HEK293 (cell line): ENCODE results near the gene DCST2.

Experiments
- CTCF ChIA-PET: fragments of 350-600 bp; formaldehyde crosslinking; extraction: SDS; loops from one replicate; lab custom pipeline; 2021; ENCODE audit warnings: antibody characterized with exemption; lab: Yijun Ruan, JAX
- POLR2A ChIA-PET: fragments of 300-600 bp; formaldehyde crosslinking; extraction: SDS; loops from one replicate; lab custom pipeline; 2020; ENCODE audit warnings: antibody characterized with exemption, inconsistent platforms; lab: Yijun Ruan, JAX
- H3K27ac ChIP-seq: fragments of 200-500 bp; sonication (Bioruptor generic); 2 replicates; pipeline ENCODE4 v1.5.1; 2014; ENCODE audit warnings: low read depth, low read length, control low read depth, inconsistent platforms; ENCODE audit errors: extremely low read depth
- H3K36me3 ChIP-seq, 2 experiments: fragments of 200-500 bp in 1 of 2; sonication (Bioruptor generic) in 1 of 2; 1 replicate in 1 of 2; 2 replicates in 1 of 2; pipeline ENCODE4 v1.5.1; 2014 to 2017; ENCODE audit warnings: inconsistent platforms in 2 of 2, low read length in 2 of 2; ENCODE audit not compliant: control insufficient read depth in 2 of 2, insufficient read depth in 1 of 2
- H3K4me1 ChIP-seq: fragments of 200-500 bp; sonication (Bioruptor generic); 2 replicates; pipeline ENCODE4 v1.5.1; 2014; ENCODE audit warnings: mild to moderate bottlenecking, low read length, inconsistent platforms; ENCODE audit not compliant: control insufficient read depth, insufficient read depth
- H3K4me3 ChIP-seq: 2 replicates; pipeline ENCODE4 v1.5.1; 2011; ENCODE audit warnings: low read depth, mild to moderate bottlenecking, control low read depth, low read length, moderate library complexity
- H3K9me3 ChIP-seq: fragments of 200-500 bp; sonication (Bioruptor generic); 2 replicates; pipeline ENCODE4 v1.5.1; 2014; ENCODE audit warnings: low read depth, low read length, inconsistent platforms; ENCODE audit not compliant: control insufficient read depth, insufficient read depth
- ATF2 ChIP-seq: fragments of 450-650 bp; formaldehyde crosslinking; IDR thresholded peaks from 2 replicates; pipeline ENCODE4 v1.5.1; 2016; ENCODE audit warnings: missing biosample characterization, missing genetic modification characterization, low read depth
- IKZF3 ChIP-seq: fragments of 450-650 bp; IDR thresholded peaks from 2 replicates; pipeline ENCODE4 v1.5.0; 2018; ENCODE audit warnings: missing biosample characterization, mild to moderate bottlenecking, missing genetic modification characterization, moderate library complexity
- PATZ1 ChIP-seq: fragments of 450-650 bp; formaldehyde crosslinking; IDR thresholded peaks from 2 replicates; pipeline ENCODE4 v1.5.1; 2016; ENCODE audit warnings: missing biosample characterization, missing genetic modification characterization
- PRDM1 ChIP-seq: fragments of 450-650 bp; formaldehyde crosslinking; IDR thresholded peaks from 2 replicates; pipeline ENCODE4; 2016; ENCODE audit warnings: missing biosample characterization, missing genetic modification characterization
- SP7 ChIP-seq: fragments of 450-650 bp; formaldehyde crosslinking; IDR thresholded peaks from 2 replicates; pipeline ENCODE4 v1.5.1; 2016; ENCODE audit warnings: missing biosample characterization, missing genetic modification characterization
- WT1 ChIP-seq: fragments of 450-650 bp; formaldehyde crosslinking; IDR thresholded peaks from 2 replicates; pipeline ENCODE4 v1.5.1; 2016; ENCODE audit warnings: missing biosample characterization, missing genetic modification characterization
- ZBTB17 ChIP-seq: fragments of 450-650 bp; formaldehyde crosslinking; IDR thresholded peaks from 2 replicates; pipeline ENCODE4 v1.5.1; 2016; ENCODE audit warnings: missing biosample characterization, missing genetic modification characterization
- ZBTB48 ChIP-seq: fragments of 450-650 bp; formaldehyde crosslinking; IDR thresholded peaks from 2 replicates; pipeline ENCODE4 v1.5.1; 2016; ENCODE audit warnings: missing biosample characterization, missing genetic modification characterization
- ZBTB6 ChIP-seq: fragments of 450-650 bp; formaldehyde crosslinking; IDR thresholded peaks from 2 replicates; pipeline ENCODE4 v1.5.1; 2017; ENCODE audit warnings: missing biosample characterization, missing genetic modification characterization
- ZNF239 ChIP-seq: fragments of 450-650 bp; formaldehyde crosslinking; IDR thresholded peaks from 2 replicates; pipeline ENCODE4 v1.5.1; 2016; ENCODE audit warnings: missing biosample characterization, missing genetic modification characterization
- ZNF341 ChIP-seq: fragments of 450-650 bp; formaldehyde crosslinking; IDR thresholded peaks from 2 replicates; pipeline ENCODE4; 2016; ENCODE audit warnings: low read depth, missing biosample characterization, missing genetic modification characterization
- ZNF366 ChIP-seq: fragments of 450-650 bp; formaldehyde crosslinking; conservative IDR thresholded peaks from 2 replicates; pipeline ENCODE4 v1.5.1; 2016; ENCODE audit warnings: missing biosample characterization, missing genetic modification characterization
- ZNF394 ChIP-seq: fragments of 450-650 bp; formaldehyde crosslinking; IDR thresholded peaks from 2 replicates; pipeline ENCODE4 v1.5.1; 2016; ENCODE audit warnings: missing biosample characterization, missing genetic modification characterization, mild to moderate bottlenecking, moderate library complexity, borderline replicate concordance
- ZNF433 ChIP-seq: fragments of 450-650 bp; formaldehyde crosslinking; IDR thresholded peaks from 2 replicates; pipeline ENCODE4 v1.5.1; 2016; ENCODE audit warnings: missing biosample characterization, missing genetic modification characterization, low read depth
- ZNF600 ChIP-seq: fragments of 450-650 bp; formaldehyde crosslinking; IDR thresholded peaks from 2 replicates; pipeline ENCODE4 v1.5.1; 2016; ENCODE audit warnings: missing biosample characterization, missing genetic modification characterization

Gene DCST2

GRCh38 chr1:155011004-155011416, 22.6 kb downstream of the DCST2 start:
- TF ChIP-seq ZNF341 (tag by site-specific recombination) (no peak), ZNF239 (tag by site-specific recombination) (no peak), ZNF394 (tag by site-specific recombination) (no peak), ZNF433 (tag by site-specific recombination) (no peak), PATZ1 (tag by site-specific recombination) (peak; percentile 27; the same call in 1 of the 2 replicates)
- Histone ChIP-seq H3K9me3 (no peaks in the 10 kb centered on the region), H3K4me3 (no peak overlapping the region), H3K4me1 (peaks cover 10% of the 10 kb centered on the region), H3K27ac (no peak overlapping the region), H3K36me3 (peaks cover 0 to 29% of the 10 kb centered on the region in 2 experiments; a peak in 1 of 3 replicates)
- ChIA-PET CTCF (no interaction called here), POLR2A (no interaction called here)

- no peak overlapping the region for H3K4me3 ChIP-seq
- ChIA-PET CTCF (interaction anchor here (0.6 kb wide), 1 partner anchor 157 kb away, joined by 4 read pairs; no protein-coding TSS in a partner anchor), POLR2A (interaction anchor here (0.6 kb wide), 1 partner anchor 27 kb away, joined by 5 read pairs; the partner anchor contains the start of gene FLAD1)
- H3K36me3 ChIP-seq: peaks cover 0 to 23% of the 10 kb centered on the region in 2 experiments; a peak in 1 of 3 replicates
- H3K9me3 ChIP-seq: no peaks in the 10 kb centered on the region
- peak; percentile 50; the same call in 1 of the 2 replicates for TF ChIP-seq IKZF3 (tag by site-specific recombination)
- no peak for TF ChIP-seq ATF2 (tag by site-specific recombination)
- TF ChIP-seq ZNF341 (tag by site-specific recombination): peak; percentile 61
- 0 out of 2 replicates have a peak, but pooled peaks have one; percentile 12 for TF ChIP-seq ZBTB6
- H3K4me1 ChIP-seq: peaks cover 10% of the 10 kb centered on the region
- H3K27ac ChIP-seq: no peak overlapping the region
Observed at GRCh38 chr1:155010211-155010918, 23.2 kb downstream of the DCST2 start.

- ChIA-PET POLR2A (no interaction called here), CTCF (no interaction called here)
- Histone ChIP-seq H3K4me1 (peaks cover 11% of the 10 kb centered on the region), H3K4me3 (no peak overlapping the region), H3K9me3 (no peaks in the 10 kb centered on the region), H3K27ac (no peak overlapping the region), H3K36me3 (peaks cover 0 to 17% of the 10 kb centered on the region in 2 experiments; a peak in 1 of 3 replicates)
- TF ChIP-seq SP7: no peak
- TF ChIP-seq ZBTB48 (tag by site-specific recombination): peak; percentile 78
- peak; percentile 75; the same call in 1 of the 2 replicates for TF ChIP-seq ZNF366 (tag by site-specific recombination)
- 0 out of 2 replicates have a peak, but pooled peaks have one; percentile 19 for TF ChIP-seq ZBTB17 (tag by site-specific recombination)
- peak; percentile 64 for TF ChIP-seq PATZ1 (tag by site-specific recombination)
- peak; percentile 56; the same call in 1 of the 2 replicates for TF ChIP-seq ZNF600 (tag by site-specific recombination)
- TF ChIP-seq WT1 (tag by site-specific recombination): no peak
- TF ChIP-seq PRDM1 (tag by site-specific recombination): peak; percentile 95
Observed at GRCh38 chr1:155009742-155010141, 23.8 kb downstream of the DCST2 start.
